Gastroesophageal sphincter (tissue), 4 donors: Measurements from ENCODE around the gene PHACTR1. TPM values are rescaled to one million over a fixed set of nuclear protein-coding genes. Genes with fewer than 3 reads are reported as not detected.
"Not testable (repeated sequence)": the region's sequence is repeated elsewhere in the genome, so short reads cannot be mapped to it uniquely, and the experiment has no call there.

Source experiments
- ATAC-seq: fragments of 150-250 bp; one replicate; pipeline ENCODE4 v1.9.1; 2016; ENCODE audit warnings: mild to moderate bottlenecking, moderate library complexity
- H3K27ac ChIP-seq, 4 donors: fragments of 200-600 bp; sonication (generic) in 3 of 4; 1 replicate in 3 of 4; 2 replicates in 1 of 4; pipeline ENCODE4 v1.5.1; 2016 to 2019
- H3K27me3 ChIP-seq: fragments of 200-600 bp; sonication (generic); one replicate; pipeline ENCODE4 v1.5.1; 2019
- H3K36me3 ChIP-seq, 2 donors: fragments of 200-600 bp; sonication (generic); one replicate each; pipeline ENCODE4 v1.5.1; 2019; ENCODE audit warnings: control low read depth in 1 of 2
- H3K4me1 ChIP-seq, 3 donors: fragments of 200-600 bp; sonication (generic); 1 replicate in 2 of 3; 2 replicates in 1 of 3; pipeline ENCODE4 v1.5.1; 2016 to 2019; ENCODE audit warnings: control low read depth in 2 of 3
- H3K4me3 ChIP-seq, 2 donors: fragments of 200-600 bp; sonication (generic); one replicate each; pipeline ENCODE4 v1.5.1; 2019; ENCODE audit warnings: mild to moderate bottlenecking in 1 of 2, moderate library complexity in 1 of 2
- H3K9me3 ChIP-seq, 3 donors: fragments of 200-600 bp; sonication (generic); one replicate each; pipeline ENCODE4 v1.5.1; 2017 to 2019; ENCODE audit warnings: control low read depth in 2 of 3
- CTCF ChIP-seq, 4 experiments: fragments of 200-600 bp in 2 of 4; fragments of 450-650 bp in 2 of 4; sonication (generic) in 1 of 4; IDR thresholded peaks; one replicate each; pipeline ENCODE4 v1.5.1; 2017 to 2019; ENCODE audit warnings: antibody characterized with exemption in 4 of 4, mild to moderate bottlenecking in 2 of 4, moderate library complexity in 2 of 4
- EP300 ChIP-seq: sonication (generic); formaldehyde crosslinking; IDR thresholded peaks from one replicate; pipeline ENCODE4 v1.6.1; 2017; ENCODE audit warnings: antibody characterized with exemption, mild to moderate bottlenecking
- POLR2A ChIP-seq, 2 donors: fragments of 450-650 bp; IDR thresholded peaks; one replicate each; pipeline ENCODE4 v1.6.1; 2017; ENCODE audit warnings: antibody characterized with exemption in 2 of 2, mild to moderate bottlenecking in 2 of 2, moderate library complexity in 1 of 2
- POLR2AphosphoS5 ChIP-seq: sonication (generic); formaldehyde crosslinking; IDR thresholded peaks from one replicate; pipeline ENCODE4 v1.6.1; 2017; ENCODE audit warnings: antibody characterized with exemption
- WGBS, 2 donors: methylation state at CpG; one replicate each; pipeline ENCODE4 v1.1.5; 2018; ENCODE audit warnings: low coverage in 1 of 2; 5-methylcytosine and 5-hydroxymethylcytosine counted together
- total RNA-seq, 4 donors: library from RNA; depleted of rRNA; stranded (reverse); fragments of >200 nt; gene quantifications; one replicate each; pipeline ENCODE4 v1.1.0, GENCODE V29; 2016

Gene PHACTR1
- total RNA-seq, 4 donors from 2014 or later = 0.20 to 27.3 (median 2.2) TPM

- Histone ChIP-seq H3K27ac (no peak overlapping the region), H3K4me1 (no peaks in the 10 kb centered on the region), H3K36me3 (no peaks in the 10 kb centered on the region), H3K9me3 (no peaks in the 10 kb centered on the region), H3K27me3 (no peaks in the 10 kb centered on the region), H3K4me3 (no peak overlapping the region)
- TF ChIP-seq EP300 = no peak
- no peak for TF ChIP-seq POLR2AphosphoS5
- TF ChIP-seq CTCF (IDR thresholded peaks at IDR 0.05) = no peak
- no peak for TF ChIP-seq POLR2A (IDR thresholded peaks at IDR 0.05)
- 56 to 70% methylated on average over 3 to 5 of the region's 8 CpGs for WGBS, 2 donors
- ATAC-seq = no peak
Observed at GRCh38 chr6:12941422-12941821, 224.9 kb downstream of the PHACTR1 start.

- no peak overlapping the region for H3K27ac ChIP-seq
- ATAC-seq = no peak
- no peak for TF ChIP-seq EP300
- TF ChIP-seq POLR2AphosphoS5 = no peak
- no peak for TF ChIP-seq CTCF (IDR thresholded peaks at IDR 0.05)
- no peak for TF ChIP-seq POLR2A (IDR thresholded peaks at IDR 0.05)
- no peaks in the 10 kb centered on the region for H3K27me3 ChIP-seq
- 96 to 97% methylated on average over 2 of the region's 2 CpGs for WGBS, 2 donors
- H3K36me3 ChIP-seq = no peaks in the 10 kb centered on the region
- no peaks in the 10 kb centered on the region for H3K4me1 ChIP-seq
- H3K4me3 ChIP-seq = no peak overlapping the region
- H3K9me3 ChIP-seq = no peaks in the 10 kb centered on the region
Observed at GRCh38 chr6:12943549-12943948, 227.0 kb downstream of the PHACTR1 start.

- no peak for ATAC-seq
- Histone ChIP-seq H3K27me3 (no peaks in the 10 kb centered on the region), H3K36me3 (no peaks in the 10 kb centered on the region), H3K9me3 (no peaks in the 10 kb centered on the region), H3K4me3 (no peak overlapping the region), H3K4me1 (no peaks in the 10 kb centered on the region), H3K27ac (no peak overlapping the region)
- WGBS, 2 donors = 65 to 73% methylated on average over 2 of the region's 2 CpGs
- TF ChIP-seq POLR2AphosphoS5 (no peak), EP300 (no peak), CTCF (IDR thresholded peaks at IDR 0.05) (no peak), POLR2A (IDR thresholded peaks at IDR 0.05) (no peak)
Observed at GRCh38 chr6:12944001-12944400, 227.4 kb downstream of the PHACTR1 start.

GRCh38 chr6:12944528-12944927 is 228.0 kb downstream of the PHACTR1 start:
- not testable (repeated sequence) for H3K4me1 ChIP-seq, H3K27me3 ChIP-seq, H3K9me3 ChIP-seq, H3K4me3 ChIP-seq, H3K36me3 ChIP-seq, ATAC-seq, H3K27ac ChIP-seq
- 91 to 94% methylated on average over 5 to 11 of the region's 16 CpGs for WGBS, 2 donors

- no peak for ATAC-seq
- H3K27me3 ChIP-seq = no peaks in the 10 kb centered on the region
- no peak for TF ChIP-seq POLR2A (IDR thresholded peaks at IDR 0.05)
- no peak for TF ChIP-seq CTCF (IDR thresholded peaks at IDR 0.05)
- no peak for TF ChIP-seq POLR2AphosphoS5
- no peak for TF ChIP-seq EP300
- H3K4me3 ChIP-seq = no peak overlapping the region
- H3K36me3 ChIP-seq = no peaks in the 10 kb centered on the region
- H3K4me1 ChIP-seq = no peaks in the 10 kb centered on the region
- WGBS, 2 donors = 64 to 80% methylated on average over 4 of the region's 4 CpGs
- H3K9me3 ChIP-seq = no peaks in the 10 kb centered on the region
- no peak overlapping the region for H3K27ac ChIP-seq
Observed at GRCh38 chr6:12947151-12947871, 230.7 kb downstream of the PHACTR1 start.
